ENCODE measurements around the gene SPAG9.

The SPAG9 gene

DNA sequence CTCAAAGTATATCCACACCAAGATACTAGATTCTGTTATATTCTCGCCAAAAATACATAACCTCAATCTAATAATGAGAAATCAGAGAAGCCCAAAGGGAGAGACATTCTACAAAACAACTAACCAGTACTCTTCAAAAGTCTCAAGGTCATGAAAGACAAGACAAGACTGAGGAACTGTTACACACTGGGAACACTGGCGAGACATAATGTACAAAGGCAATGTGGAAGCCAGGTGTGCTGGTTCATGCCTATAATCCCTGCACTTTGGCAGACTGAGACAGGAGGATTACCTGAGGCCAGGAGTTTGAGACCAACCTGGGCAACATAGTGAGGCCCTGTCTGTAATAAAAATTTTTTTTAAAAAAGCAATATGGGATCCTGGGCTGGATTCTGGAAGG lies 85.9 kb downstream of the SPAG9 start:
- POLR2A ChIA-PET: no interaction called here
- no peaks in the 10 kb centered on the region for H3K4me1 ChIP-seq (ENCODE audit: control insufficient read depth, insufficient read depth, low read length)
- H3K27ac ChIP-seq (ENCODE audit: extremely low read depth, low read depth, low read length): no peak overlapping the region
- H3K4me3 ChIP-seq (ENCODE audit: low read depth, low read length): no peak overlapping the region
- CTCF ChIA-PET: interaction anchor here (0.6 to 1.0 kb wide), 3 partner anchors 14 to 23 kb away, joined by 3 read pairs; no protein-coding TSS in a partner anchor
- TF ChIP-seq YY1 (tag by site-specific recombination; IDR thresholded peaks at IDR 0.05) (no peak), ZFP37 (tag by site-specific recombination; IDR thresholded peaks at IDR 0.05) (no peak), MZF1 (tag by site-specific recombination; IDR thresholded peaks at IDR 0.05; ENCODE audit: borderline replicate concordance) (no peak), ZBTB17 (tag by site-specific recombination; IDR thresholded peaks at IDR 0.05) (no peak), ZNF658 (tag by site-specific recombination; IDR thresholded peaks at IDR 0.05) (no peak), ZNF529 (tag by site-specific recombination; IDR thresholded peaks at IDR 0.05; ENCODE audit: insufficient replicate concordance) (no peak), FEZF1 (tag by site-specific recombination; IDR thresholded peaks at IDR 0.05) (no peak), ZBTB26 (tag by site-specific recombination; optimal IDR thresholded peaks at IDR 0.05) (no peak), BCL11A (tag by site-specific recombination; IDR thresholded peaks at IDR 0.05; ENCODE audit: low read depth) (no peak), ZNF837 (tag by site-specific recombination; IDR thresholded peaks at IDR 0.05) (no peak), ZNF449 (tag by site-specific recombination; IDR thresholded peaks at IDR 0.05) (no peak), ZNF776 (tag by site-specific recombination; IDR thresholded peaks at IDR 0.05; ENCODE audit: borderline replicate concordance) (no peak), ZFP69B (tag by site-specific recombination; IDR thresholded peaks at IDR 0.05) (no peak), REPIN1 (tag by site-specific recombination; IDR thresholded peaks at IDR 0.05; ENCODE audit: low read depth) (no peak), ZNF785 (tag by site-specific recombination; IDR thresholded peaks at IDR 0.05) (no peak)
- TF ChIP-seq, protein P1, sequence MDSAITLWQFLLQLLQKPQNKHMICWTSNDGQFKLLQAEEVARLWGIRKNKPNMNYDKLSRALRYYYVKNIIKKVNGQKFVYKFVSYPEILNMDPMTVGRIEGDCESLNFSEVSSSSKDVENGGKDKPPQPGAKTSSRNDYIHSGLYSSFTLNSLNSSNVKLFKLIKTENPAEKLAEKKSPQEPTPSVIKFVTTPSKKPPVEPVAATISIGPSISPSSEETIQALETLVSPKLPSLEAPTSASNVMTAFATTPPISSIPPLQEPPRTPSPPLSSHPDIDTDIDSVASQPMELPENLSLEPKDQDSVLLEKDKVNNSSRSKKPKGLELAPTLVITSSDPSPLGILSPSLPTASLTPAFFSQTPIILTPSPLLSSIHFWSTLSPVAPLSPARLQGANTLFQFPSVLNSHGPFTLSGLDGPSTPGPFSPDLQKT (IDR thresholded peaks at IDR 0.05; ENCODE audit: borderline replicate concordance, low read depth, low read length): no peak
- TF ChIP-seq, protein P2, sequence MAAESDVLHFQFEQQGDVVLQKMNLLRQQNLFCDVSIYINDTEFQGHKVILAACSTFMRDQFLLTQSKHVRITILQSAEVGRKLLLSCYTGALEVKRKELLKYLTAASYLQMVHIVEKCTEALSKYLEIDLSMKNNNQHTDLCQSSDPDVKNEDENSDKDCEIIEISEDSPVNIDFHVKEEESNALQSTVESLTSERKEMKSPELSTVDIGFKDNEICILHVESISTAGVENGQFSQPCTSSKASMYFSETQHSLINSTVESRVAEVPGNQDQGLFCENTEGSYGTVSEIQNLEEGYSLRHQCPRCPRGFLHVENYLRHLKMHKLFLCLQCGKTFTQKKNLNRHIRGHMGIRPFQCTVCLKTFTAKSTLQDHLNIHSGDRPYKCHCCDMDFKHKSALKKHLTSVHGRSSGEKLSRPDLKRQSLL (tag by site-specific recombination; IDR thresholded peaks at IDR 0.05): no peak
- H3K36me3 ChIP-seq (ENCODE audit: control insufficient read depth in 2 of 2, insufficient read depth in 1 of 2, low read length in 2 of 2): peaks cover 23 to 35% of the 10 kb centered on the region in 2 experiments
- no peaks in the 10 kb centered on the region for H3K9me3 ChIP-seq (ENCODE audit: control insufficient read depth, insufficient read depth, low read depth, low read length)

- peaks cover 22 to 24% of the 10 kb centered on the region in 2 experiments for H3K36me3 ChIP-seq (ENCODE audit: control insufficient read depth in 2 of 2, insufficient read depth in 1 of 2, low read length in 2 of 2)
- no peak overlapping the region for H3K27ac ChIP-seq (ENCODE audit: extremely low read depth, low read depth, low read length)
- H3K9me3 ChIP-seq (ENCODE audit: control insufficient read depth, insufficient read depth, low read depth, low read length): no peaks in the 10 kb centered on the region
- H3K4me3 ChIP-seq (ENCODE audit: low read depth, low read length): no peak overlapping the region
- CTCF ChIA-PET: interaction anchor here (0.7 to 1.3 kb wide), 4 partner anchors 16 to 253 kb away, joined by 3 to 5 read pairs (median 3); no protein-coding TSS in a partner anchor
- H3K4me1 ChIP-seq (ENCODE audit: control insufficient read depth, insufficient read depth, low read length): no peaks in the 10 kb centered on the region
- POLR2A ChIA-PET: no interaction called here
- TF ChIP-seq, protein P1 (IDR thresholded peaks at IDR 0.05; ENCODE audit: borderline replicate concordance, low read depth, low read length): no peak
- no peak for TF ChIP-seq PRDM1 (tag by site-specific recombination; IDR thresholded peaks at IDR 0.05)
- no peak for TF ChIP-seq REST (tag by site-specific recombination; IDR thresholded peaks at IDR 0.05)
- no peak for TF ChIP-seq ZNF404 (tag by site-specific recombination; IDR thresholded peaks at IDR 0.05)
- no peak for TF ChIP-seq ZNF354C (tag by site-specific recombination; IDR thresholded peaks at IDR 0.05; ENCODE audit: borderline replicate concordance, low read depth)
Observed at GRCh38 chr17:51032850-51033249, 87.8 kb downstream of the SPAG9 start.
